GM19372 (cell line): ENCODE results near the gene SLC38A9.
"Not testable (repeated sequence)": the region's sequence is repeated elsewhere in the genome, so short reads cannot be mapped to it uniquely, and the experiment has no call there.

Experiments
- ATAC-seq: cut with Tn5 transposase; IDR thresholded peaks from one replicate; pipeline ENCODE4 v1.9.1; 2021; ENCODE audit warnings: mild to moderate bottlenecking, low read depth, moderate library complexity; ENCODE audit not compliant: unreplicated experiment

Gene SLC38A9

DNA sequence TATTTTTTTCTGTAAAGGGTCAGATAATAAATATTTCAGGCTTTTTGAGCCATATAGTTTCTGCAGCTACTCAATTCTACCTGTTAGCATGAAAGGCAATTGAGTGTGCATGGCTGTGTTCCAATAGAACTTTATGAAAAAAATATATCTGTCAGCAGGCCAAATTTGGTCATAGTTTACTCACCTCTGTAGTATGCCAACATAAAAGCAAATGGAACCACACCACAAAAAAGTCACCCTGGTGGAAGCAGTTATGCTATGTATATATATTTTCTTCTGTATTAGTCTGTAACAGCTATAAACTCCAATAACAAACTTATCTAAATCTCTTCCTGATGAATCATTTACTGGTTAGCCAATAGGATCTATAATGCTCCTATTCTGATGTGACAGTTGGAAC lies 3.4 kb downstream of the SLC38A9 start:
- no peak for ATAC-seq

DNA sequence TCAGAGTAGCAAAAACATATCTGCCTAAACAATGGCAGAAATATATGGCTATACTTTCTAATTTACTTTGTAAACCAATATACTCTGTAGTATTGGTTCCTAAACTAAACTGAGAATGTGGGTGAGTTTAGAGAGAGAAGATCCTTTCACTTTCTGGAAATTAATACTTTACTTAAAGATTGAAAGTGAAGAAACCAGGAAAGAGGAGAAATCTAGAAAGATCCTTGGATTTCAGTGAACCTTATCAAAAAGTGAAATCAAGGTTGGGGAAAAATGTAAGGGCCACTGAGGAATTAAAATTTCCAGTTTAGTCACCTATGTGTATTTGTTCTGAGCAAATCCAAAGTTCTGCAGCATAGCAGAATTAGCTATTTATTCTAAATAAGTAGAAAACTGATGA lies 5.9 kb downstream of the SLC38A9 start:
- ATAC-seq: no peak

DNA sequence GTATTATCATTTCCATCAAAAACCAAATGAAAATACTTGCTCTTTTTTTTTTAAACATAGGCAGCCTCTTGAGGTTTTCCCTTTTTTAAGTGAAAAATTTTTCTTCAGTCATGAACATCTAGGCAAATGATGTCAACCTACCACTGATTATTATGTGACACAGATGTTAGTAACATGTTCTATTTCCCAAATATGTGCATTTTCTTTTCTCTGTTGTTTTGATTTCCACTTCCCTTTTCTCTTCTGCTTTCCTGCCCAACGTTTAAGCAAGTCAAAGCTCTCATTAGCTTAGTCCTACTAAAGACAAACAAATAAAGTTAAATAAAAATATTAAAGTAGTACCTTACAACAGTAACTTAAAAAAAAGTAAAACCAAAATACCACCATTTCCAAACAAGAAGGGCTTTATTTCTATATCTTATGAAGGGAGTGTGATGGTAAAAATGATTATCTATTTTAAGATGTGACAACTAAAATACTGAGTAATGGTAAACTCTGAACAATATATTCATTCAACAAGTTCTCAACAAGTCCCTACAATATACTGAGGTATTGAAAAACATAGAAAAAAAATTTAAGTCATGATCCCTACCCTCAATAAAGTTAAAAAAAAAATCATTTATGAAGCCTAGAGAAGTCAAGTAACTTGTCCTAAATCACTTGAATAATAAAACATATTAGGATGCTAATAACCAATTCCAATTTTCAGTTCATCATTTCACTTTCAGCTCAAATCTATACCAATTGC lies 9.4 kb downstream of the SLC38A9 start:
- no peak for ATAC-seq

DNA sequence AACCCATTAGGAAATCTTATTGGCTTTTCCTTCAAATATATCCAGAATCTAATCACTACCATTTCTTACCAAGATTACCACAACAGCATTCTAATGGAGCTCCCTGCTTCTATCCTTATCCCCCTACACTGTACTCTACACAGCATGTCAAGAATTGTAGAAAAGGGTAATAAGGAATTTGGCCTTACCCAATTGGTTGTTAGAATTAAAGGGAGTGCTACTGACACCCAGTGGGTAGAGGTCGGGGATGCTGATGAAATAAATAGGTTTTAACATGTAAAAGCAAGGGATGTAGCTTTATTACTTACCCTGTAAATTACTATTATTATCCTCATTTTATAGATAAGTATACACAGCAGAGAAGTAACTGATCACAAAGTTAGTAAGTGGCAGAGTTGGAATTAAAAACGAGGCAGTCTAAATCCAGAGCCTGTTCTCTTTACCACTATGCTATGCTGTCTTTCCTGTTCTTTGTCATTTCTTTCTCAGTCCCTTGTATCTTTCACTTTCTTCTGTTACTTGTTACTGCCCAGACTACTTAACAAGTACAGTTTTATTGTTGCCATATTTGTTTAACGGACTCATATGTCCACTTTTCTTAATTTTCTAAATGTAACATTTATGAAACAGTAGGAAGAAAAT lies 10.5 kb downstream of the SLC38A9 start:
- no peak for ATAC-seq

DNA sequence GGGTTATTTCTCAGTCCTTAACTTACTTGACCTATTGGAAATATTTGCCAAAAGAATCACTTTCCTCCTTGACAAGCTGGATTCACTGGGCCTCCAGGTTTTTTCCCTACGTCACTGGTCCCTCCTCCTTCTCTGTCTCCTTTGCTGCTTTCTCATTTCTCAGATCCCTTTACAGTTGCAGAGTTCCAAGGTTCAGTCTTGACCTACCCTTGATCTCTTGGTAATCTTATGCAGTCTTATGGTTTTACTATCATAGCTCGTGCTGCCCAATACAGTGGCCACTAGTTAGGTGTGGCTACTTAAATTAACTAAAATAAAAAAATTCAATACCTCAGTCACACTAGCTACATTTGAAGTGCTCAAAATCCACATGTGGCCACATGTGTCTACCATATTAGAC lies 11.4 kb downstream of the SLC38A9 start:
- ATAC-seq: no peak

DNA sequence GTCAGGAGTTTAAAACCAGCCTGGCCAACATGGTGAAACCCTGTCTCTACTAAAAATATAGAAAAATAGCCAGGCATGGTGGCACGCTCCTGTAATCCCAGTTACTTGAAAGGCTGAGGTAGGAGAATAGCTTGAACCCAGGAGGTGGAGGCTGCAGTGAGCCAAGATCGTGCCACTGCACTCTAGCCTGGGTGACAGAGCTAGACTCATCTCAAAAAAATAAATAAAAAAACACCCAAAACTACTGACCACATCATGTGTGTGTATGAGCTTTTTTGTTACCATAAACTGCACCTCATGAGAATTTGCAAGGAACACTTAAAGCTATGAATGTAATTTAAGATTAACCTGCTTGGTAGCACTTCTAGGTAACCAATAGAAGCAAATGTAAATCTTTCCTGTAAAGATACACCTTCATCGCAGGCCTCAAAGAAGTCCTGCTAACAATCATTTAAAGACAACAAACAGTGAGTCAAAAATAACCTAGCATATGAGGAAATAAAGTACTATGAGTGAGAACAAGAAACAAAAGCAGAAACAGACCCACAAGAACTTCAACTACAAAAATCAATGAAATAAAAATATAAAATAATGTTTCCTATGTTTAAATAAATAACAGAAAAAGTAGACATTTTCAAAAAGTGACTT lies 13.0 kb downstream of the SLC38A9 start:
- ATAC-seq: no peak

DNA sequence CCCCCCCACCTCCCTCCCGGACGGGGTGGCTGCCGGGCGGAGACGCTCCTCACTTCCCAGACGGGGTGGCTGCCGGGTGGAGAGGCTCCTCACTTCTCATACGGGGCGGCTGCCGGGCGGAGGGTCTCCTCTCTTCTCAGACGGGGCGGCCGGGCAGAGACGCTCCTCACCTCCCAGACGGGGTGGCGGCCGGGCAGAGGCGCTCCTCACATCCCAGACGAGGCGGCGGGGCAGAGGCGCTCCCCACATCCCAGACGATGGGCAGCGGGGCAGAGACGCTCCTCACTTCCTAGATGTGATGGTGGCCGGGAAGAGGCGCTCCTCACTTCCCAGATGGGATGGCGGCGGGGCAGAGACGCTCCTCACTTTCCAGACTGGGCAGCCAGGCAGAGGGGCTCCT lies 15.4 kb downstream of the SLC38A9 start:
- ATAC-seq: not testable (repeated sequence)

DNA sequence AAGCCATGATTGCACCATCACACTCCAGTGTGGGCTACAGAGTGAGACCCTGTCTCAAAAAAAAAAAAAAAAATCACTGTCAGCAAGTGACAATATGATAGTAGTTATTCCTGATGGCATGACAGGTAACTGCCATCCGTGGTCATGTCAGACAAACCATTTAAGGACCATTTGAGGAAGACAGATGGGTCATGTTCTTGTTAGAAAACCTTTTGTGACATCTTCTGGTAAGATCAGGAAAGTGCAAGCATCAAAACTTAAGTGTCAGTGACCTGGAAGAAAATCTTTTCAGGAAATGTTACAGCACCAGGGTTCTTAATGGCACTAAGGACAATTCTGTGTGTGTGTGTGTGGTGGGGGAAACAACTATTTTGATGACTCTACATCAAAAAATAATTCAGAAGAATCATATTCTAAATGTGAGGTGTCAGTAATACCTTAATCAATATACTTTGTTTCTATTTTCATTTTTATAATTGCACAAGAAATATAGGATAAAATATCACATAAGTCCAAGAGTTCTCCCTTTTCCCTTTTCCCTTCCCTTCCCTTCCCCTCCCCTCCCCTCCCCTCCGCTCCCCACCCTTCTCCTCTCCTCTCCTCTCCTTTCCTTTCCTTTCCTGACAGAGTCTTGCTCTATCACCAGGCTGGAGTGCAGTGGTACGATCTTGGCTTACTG lies 17.8 kb downstream of the SLC38A9 start:
- no peak for ATAC-seq

DNA sequence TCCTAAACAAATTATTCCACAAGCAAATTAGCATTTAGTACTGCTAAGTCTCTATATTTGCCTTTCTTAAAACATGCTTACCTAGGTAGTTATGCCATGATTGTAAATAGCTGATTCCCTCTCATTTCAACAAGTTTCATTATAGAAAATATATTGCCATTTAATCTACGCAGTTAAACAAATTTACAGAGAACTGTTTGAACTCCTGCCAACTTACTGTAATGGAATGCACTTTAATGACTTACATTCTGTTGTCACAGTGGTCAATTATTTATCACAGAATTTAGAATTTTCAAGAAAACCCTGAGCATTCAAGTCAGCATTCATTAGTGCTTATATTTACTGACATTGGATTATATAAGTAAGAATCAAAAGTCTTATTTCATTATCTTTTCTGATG lies 19.6 kb downstream of the SLC38A9 start:
- ATAC-seq: no peak

DNA sequence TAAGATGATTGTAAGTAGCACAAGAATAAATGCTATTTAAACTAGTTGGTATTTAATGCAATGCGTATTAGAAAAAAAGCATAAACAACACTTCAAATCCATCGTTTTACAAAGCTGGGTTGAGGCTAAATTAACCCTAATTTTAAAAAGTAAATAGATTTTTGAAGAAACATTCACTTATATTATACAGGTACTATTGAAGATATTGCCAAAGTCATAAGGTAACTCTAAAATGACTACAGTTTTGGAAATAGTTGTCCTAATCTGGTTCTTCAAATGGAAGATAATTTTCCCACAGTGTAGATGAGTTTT lies 20.1 kb downstream of the SLC38A9 start:
- ATAC-seq: no peak

DNA sequence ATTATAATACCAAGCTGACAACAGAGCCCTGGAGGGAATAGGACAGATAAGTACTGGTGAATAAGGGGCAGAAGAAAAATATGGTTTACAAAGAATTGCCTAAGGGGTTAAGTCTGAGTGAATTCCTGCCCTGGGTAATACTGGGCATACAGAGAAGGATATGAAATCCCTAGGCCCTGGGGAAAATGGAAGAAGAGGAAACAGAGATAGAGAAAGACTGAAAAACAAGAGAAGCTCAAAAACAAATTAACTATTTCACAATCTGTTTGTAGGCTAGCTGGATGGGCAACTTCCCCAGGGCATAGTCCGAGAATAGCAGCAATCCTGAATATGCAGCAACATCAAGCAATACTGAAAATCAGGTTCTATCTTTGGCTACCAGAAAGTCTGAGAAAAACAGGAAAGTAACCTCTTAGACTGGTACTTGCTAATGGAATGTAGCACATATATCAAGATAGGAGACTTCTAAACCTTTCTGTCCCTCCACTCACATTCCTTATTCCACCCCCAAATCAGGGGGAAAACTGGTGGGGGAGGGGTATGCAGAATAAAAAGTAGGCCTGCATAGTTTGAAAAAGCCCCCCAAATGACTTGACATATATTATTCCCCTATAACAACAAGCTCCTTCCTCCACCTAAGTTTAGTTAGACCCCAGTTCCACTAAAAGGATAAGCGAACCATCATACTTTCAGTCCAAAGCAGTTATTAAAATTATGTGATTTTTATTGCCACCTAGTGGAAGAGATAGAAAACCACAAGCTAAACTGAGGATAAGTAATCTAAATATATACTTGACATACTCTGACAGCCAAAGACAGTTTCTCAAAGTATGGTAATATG lies 20.6 kb downstream of the SLC38A9 start:
- no peak for ATAC-seq

DNA sequence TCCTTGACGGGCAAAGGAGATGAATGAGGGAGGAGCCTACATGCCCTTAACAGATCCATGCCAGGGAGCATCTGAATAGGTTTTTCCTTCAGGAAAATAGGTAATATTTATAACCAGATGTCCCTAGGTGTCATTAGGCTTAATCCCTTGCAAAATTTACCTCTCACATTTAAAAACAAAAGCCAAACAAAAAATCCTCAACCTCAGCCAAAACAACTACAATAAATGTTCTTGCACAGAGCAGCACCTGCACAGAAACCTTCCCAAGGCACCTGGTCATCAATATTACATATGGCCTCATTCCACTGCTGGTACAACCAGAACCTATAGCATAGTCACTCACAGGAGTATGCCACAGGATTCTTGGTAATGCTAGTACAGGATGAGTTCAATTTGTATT lies 30.1 kb downstream of the SLC38A9 start:
- no peak for ATAC-seq

DNA sequence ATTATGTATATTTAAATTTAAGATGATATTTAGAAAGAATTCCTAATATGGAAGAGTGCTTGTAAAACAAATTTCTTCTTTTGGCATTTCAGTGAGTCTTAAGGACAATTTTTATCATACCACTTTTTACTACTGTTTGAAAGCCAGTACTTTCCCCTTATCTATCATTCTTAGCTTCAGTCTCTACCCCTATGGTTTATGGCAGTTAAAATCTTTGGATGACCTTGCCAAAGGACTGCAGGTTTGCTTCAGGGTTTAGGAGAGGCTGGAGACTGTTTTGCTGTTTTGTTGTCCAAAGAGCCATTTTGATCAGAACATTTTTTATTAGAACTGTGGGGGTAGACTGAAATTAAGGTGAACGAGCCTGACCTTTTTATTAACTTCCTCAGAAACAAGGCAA lies 30.8 kb downstream of the SLC38A9 start:
- ATAC-seq: no peak

DNA sequence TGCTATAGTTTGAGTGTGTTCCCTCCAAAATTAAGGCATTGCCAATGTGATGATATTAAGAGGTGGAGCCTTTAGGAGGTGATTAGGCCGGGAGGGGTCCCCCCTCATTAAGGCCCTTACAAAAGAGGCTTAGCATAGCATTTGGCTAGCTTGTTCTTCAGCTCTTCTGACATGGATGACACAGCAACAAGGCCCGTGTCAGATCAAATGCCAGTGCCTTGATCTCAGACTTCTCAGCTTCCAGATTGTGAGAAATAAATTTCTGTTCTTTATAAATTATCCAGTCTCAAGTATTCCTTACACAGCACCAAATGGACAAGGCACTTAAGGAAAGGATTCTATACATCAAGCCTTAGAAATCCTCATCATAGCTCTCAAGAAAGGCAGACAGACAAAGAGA lies 31.8 kb downstream of the SLC38A9 start:
- no peak for ATAC-seq

DNA sequence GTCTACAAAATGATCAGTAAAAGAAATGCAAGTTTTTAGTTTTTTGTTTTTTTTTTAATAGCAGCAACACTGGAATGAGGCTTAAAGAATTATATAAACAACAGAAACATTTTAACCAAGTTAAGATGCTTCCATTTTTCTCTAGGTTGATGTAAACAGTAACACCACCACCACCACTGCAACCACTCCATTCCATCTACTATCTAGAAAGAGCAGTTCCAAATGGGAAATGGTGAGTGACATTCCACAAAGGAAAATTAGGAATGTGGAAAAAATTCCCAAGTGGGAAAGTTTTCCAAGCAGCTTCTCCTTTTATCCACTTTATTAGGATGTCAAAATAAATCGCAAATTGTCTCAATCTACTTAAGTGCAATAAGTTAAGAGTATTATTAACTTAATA lies 32.6 kb downstream of the SLC38A9 start:
- ATAC-seq: no peak

DNA sequence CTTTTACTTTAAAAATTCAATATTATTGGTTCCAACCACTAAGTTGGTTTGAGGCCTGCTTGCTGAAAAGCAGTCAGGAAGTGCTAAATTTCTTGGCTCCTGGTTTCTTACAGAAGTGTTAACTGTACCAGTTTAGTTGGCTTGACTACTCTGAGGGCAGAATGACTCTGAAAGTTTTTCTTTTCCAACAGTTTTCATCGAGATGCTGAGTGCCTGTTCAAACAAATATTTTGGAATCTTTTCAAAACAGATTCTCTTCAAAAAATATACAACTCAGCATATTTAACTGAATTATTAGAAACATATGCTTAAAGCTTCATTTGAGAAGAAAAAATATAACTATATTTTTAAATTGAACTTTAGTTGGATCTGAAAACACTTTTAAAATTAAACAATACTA lies 37.0 kb downstream of the SLC38A9 start:
- ATAC-seq: no peak

DNA sequence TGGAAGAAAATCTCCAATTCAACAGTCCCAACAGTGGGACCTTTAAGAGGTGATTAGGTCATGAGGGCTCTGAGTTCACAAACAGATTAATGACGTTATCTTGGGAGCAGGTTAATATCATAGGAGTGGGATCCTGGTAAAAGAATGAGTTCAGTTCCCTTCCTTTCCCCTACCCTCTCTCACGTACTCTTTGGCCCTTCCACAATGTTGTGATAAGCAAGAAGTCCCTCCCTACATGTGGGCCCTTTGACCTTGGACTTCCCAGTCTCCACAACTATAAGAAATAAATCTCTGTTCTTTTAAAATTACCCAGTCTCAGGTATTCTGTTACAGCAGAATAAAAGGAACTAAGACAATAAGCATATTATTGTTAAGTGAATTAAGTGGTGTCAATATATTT lies 37.8 kb downstream of the SLC38A9 start:
- ATAC-seq: no peak

DNA sequence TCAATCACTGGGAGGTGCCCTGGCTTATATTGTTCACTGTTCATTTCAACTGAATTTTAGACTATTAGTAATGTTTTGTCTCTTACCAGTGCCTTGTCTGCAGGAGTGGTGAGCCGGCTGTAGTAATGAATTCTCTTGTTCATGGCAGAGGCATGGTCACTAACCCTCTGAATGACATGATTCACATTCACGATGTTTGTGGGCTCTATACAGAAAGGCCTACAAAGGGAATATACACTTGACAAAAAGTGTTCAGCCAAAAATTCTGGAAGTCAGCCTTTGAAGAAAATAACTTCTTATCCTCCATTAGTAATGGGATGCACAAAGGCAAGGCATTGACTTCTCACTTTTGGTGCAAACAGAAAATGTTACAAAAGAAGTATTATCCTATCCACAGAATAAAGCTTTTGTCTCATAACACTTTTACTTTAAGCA lies 39.6 kb downstream of the SLC38A9 start:
- no peak for ATAC-seq

DNA sequence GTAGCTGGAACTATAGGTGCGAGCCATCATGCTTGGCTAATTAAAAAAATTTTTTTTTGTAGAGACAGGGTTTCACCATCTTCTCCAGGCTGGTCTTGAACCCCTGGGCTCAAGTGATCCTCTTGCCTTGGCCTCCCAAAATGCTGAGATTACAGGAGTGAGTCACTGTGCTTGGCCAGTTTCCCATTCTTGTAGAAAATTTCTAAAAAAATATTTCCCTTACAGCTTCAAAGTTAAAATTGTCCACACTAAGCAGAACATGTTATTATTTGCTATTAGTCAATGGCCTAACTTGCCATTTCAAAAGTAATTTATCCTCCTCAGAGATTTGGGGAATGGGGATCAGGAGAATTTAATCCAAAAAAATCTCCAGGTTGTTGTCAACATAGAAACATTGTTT lies 40.1 kb downstream of the SLC38A9 start:
- ATAC-seq: no peak

DNA sequence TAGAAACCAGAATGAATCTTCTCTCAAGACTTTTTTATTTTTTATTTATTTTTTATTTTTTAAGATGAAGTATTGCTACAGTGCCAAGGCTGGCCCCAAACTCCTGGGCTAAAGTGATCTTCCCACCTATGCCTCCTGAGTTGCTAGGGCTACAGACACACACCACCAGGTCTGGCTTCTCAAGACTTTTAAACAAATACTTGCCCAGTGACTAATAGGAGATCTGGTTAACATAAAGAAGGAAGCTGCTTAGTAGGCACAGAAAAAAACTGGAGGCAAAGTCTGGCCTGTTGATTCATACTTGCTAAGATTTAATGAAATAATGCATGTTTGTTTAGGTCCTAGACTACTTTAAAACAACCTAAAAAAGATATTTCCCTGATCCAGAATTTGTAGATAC lies 43.8 kb downstream of the SLC38A9 start:
- no peak for ATAC-seq

DNA sequence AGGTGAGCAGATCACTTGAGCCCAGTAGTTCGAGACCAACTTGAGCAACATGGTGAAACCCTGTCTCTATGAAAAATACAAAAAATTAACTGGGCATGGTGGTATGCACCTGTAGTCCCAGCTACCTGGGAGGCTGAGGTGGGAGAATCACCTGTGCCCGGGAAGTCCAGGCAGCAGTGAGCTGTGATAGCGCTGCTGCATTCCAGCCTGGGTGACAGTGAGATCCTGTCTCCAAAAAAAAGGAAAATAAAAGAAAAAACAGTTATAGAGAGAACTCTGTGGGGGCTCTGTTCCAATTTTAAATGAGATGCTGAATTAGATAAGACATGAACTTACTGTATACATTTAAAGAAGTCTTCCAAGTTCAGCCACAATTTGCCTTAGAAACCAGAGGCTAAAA lies 44.2 kb downstream of the SLC38A9 start:
- ATAC-seq: no peak
